Transverse colon (tissue), 4 donors: Measurements from ENCODE around the gene LRRC32.

Source experiments
- CTCF ChIP-seq, 5 experiments: fragments of 200-600 bp in 3 of 5; fragments of 450-650 bp in 2 of 5; sonication (generic) in 3 of 5; IDR thresholded peaks; 1 replicate in 2 of 5; 2 replicates in 3 of 5; pipeline ENCODE4 v1.5.1; 2016 to 2017; ENCODE audit warnings: antibody characterized with exemption in 5 of 5, inconsistent platforms in 3 of 5, mild to moderate bottlenecking in 2 of 5, moderate library complexity in 1 of 5
- EP300 ChIP-seq: sonication (generic); formaldehyde crosslinking; IDR thresholded peaks from one replicate; pipeline ENCODE4 v1.6.1; 2017; ENCODE audit warnings: antibody characterized with exemption, low read depth
- POLR2A ChIP-seq: fragments of 450-650 bp; IDR thresholded peaks from one replicate; pipeline ENCODE4 v1.6.1; 2016; ENCODE audit warnings: antibody characterized with exemption, mild to moderate bottlenecking, moderate library complexity
- POLR2AphosphoS5 ChIP-seq, 3 donors: sonication (generic); formaldehyde crosslinking; IDR thresholded peaks; one replicate each; pipeline ENCODE4 v1.6.1; 2016; ENCODE audit warnings: antibody characterized with exemption in 3 of 3

GRCh38 chr11:76709756-76710155, 39.2 kb upstream of the LRRC32 start:
- no peak for TF ChIP-seq POLR2A
- no peak for TF ChIP-seq EP300
- no peak for TF ChIP-seq CTCF (IDR thresholded peaks at IDR 0.05)
- TF ChIP-seq POLR2AphosphoS5 (IDR thresholded peaks at IDR 0.05) = no peak
